IMR-90 (cell line): ENCODE results near the gene GSG1. TPM values are rescaled to one million over a fixed set of nuclear protein-coding genes. Genes with fewer than 3 reads are reported as not detected.

Experiments
- ATAC-seq: fragments of 200-7000 bp; cut with Tn5 transposase; 2 replicates; pipeline ENCODE4 v1.9.1; 2020; ENCODE audit warnings: low read depth, mild to moderate bottlenecking, moderate library complexity
- BruUV-seq: library from RNA; stranded (reverse); fragments of 400-500 nt; replicated peaks from 2 replicates; lab custom pipeline; 2021; lab: Mats Ljungman, UMichigan
- CTCF ChIA-PET: fragments of 300-600 bp; formaldehyde crosslinking; extraction: SDS; loops from one replicate; lab custom pipeline; 2021; ENCODE audit warnings: antibody characterized with exemption; lab: Yijun Ruan, JAX
- POLR2A ChIA-PET: fragments of 300-600 bp; sonication (Branson Sonifier 250); formaldehyde crosslinking; loops from one replicate; lab custom pipeline; 2022; ENCODE audit warnings: antibody characterized with exemption; ENCODE audit not compliant: unreplicated experiment; lab: Charles Lee
- DNase-seq: peaks from one replicate; pipeline ENCODE4 v3.0.0; 2013
- H2AFZ ChIP-seq: replicated peaks from 2 replicates; pipeline ENCODE3; 2013; ENCODE audit warnings: low read length, mild to moderate bottlenecking; ENCODE audit not compliant: poor library complexity
- H2AK5ac ChIP-seq: 2 replicates; pipeline ENCODE4 v1.6.1; 2013; ENCODE audit warnings: low read depth, low read length, inconsistent platforms
- H2AK9ac ChIP-seq: replicated peaks from 2 replicates; pipeline ENCODE3; 2013; ENCODE audit warnings: mild to moderate bottlenecking, low read depth, low read length, moderate library complexity; ENCODE audit not compliant: poor library complexity
- H2BK120ac ChIP-seq: 2 replicates; pipeline ENCODE4 v1.6.1; 2013; ENCODE audit warnings: low read depth, low read length, inconsistent platforms
- H2BK15ac ChIP-seq: 3 replicates; pipeline ENCODE4 v1.6.1; 2013; ENCODE audit warnings: low read depth, low read length, inconsistent platforms
- H2BK20ac ChIP-seq: 2 replicates; pipeline ENCODE4 v1.6.1; 2013; ENCODE audit warnings: low read depth, mild to moderate bottlenecking, inconsistent platforms, low read length, moderate library complexity
- H2BK5ac ChIP-seq: 2 replicates; pipeline ENCODE4 v1.6.1; 2013; ENCODE audit warnings: mild to moderate bottlenecking, low read depth, low read length, inconsistent platforms; ENCODE audit not compliant: poor library complexity, severe bottlenecking
- H3K14ac ChIP-seq: replicated peaks from 2 replicates; pipeline ENCODE4 v1.6.1; 2013; ENCODE audit warnings: low read depth, low read length, inconsistent platforms
- H3K18ac ChIP-seq: 2 replicates; pipeline ENCODE4 v1.6.1; 2013; ENCODE audit warnings: low read depth, low read length, control low read depth
- H3K23ac ChIP-seq: 2 replicates; pipeline ENCODE4 v1.6.1; 2013; ENCODE audit warnings: low read depth, low read length, inconsistent platforms
- H3K27ac ChIP-seq: 2 replicates; pipeline ENCODE4 v1.5.1; 2013; ENCODE audit warnings: mild to moderate bottlenecking, control low read depth, low read length; ENCODE audit not compliant: insufficient read depth
- H3K27me3 ChIP-seq: 2 replicates; pipeline ENCODE4 v1.6.1; 2013; ENCODE audit warnings: low read length; ENCODE audit not compliant: control insufficient read depth, insufficient read depth
- H3K36me3 ChIP-seq: 2 replicates; pipeline ENCODE4 v1.6.1; 2013; ENCODE audit warnings: low read length, mixed read lengths; ENCODE audit not compliant: control insufficient read depth, insufficient read depth
- H3K4ac ChIP-seq: 2 replicates; pipeline ENCODE4 v1.6.1; 2013; ENCODE audit warnings: low read depth, low read length, inconsistent platforms
- H3K4me1 ChIP-seq: 2 replicates; pipeline ENCODE4 v1.6.1; 2013; ENCODE audit warnings: low read length, mixed read lengths; ENCODE audit not compliant: control insufficient read depth, insufficient read depth
- H3K4me2 ChIP-seq: 2 replicates; pipeline ENCODE4 v1.6.1; 2013; ENCODE audit warnings: low read depth, mild to moderate bottlenecking, control low read depth, low read length, moderate library complexity
- H3K4me3 ChIP-seq: 2 replicates; pipeline ENCODE4 v1.5.1; 2013; ENCODE audit warnings: low read depth, mild to moderate bottlenecking, control low read depth, low read length, moderate library complexity; ENCODE audit not compliant: insufficient read depth
- H3K56ac ChIP-seq: 2 replicates; pipeline ENCODE4 v1.6.1; 2013; ENCODE audit warnings: low read length, inconsistent platforms; ENCODE audit not compliant: insufficient read depth; ENCODE audit errors: extremely low read depth
- H3K79me1 ChIP-seq, 2 experiments: 2 replicates each; pipeline ENCODE4 v1.6.1; 2013; ENCODE audit warnings: low read length in 2 of 2, inconsistent platforms in 1 of 2, low read depth in 1 of 2
- H3K9ac ChIP-seq: 2 replicates; pipeline ENCODE4 v1.6.1; 2013; ENCODE audit warnings: low read depth, low read length, control low read depth
- H3K9me1 ChIP-seq: 2 replicates; pipeline ENCODE4 v1.6.1; 2013; ENCODE audit warnings: low read length, inconsistent platforms; ENCODE audit not compliant: insufficient read depth
- H3K9me3 ChIP-seq: 2 replicates; pipeline ENCODE4 v1.6.1; 2013; ENCODE audit warnings: low read length; ENCODE audit not compliant: control insufficient read depth, insufficient read depth
- H4K20me1 ChIP-seq: 2 replicates; pipeline ENCODE4 v1.6.1; 2013; ENCODE audit warnings: low read length, inconsistent platforms; ENCODE audit not compliant: insufficient read depth
- H4K5ac ChIP-seq: 2 replicates; pipeline ENCODE4 v1.6.1; 2013; ENCODE audit warnings: mild to moderate bottlenecking, low read depth, low read length, control low read depth
- H4K8ac ChIP-seq, 2 experiments: 2 replicates each; pipeline ENCODE4 v1.6.1; 2013; ENCODE audit warnings: low read depth in 2 of 2, low read length in 2 of 2, control low read depth in 1 of 2, inconsistent platforms in 1 of 2
- H4K91ac ChIP-seq: 2 replicates; pipeline ENCODE4 v1.6.1; 2013; ENCODE audit warnings: low read depth, low read length, inconsistent platforms; ENCODE audit not compliant: insufficient read depth
- CEBPB ChIP-seq: IDR thresholded peaks from 2 replicates; pipeline ENCODE4 v1.6.1; 2012; ENCODE audit warnings: low read depth, low read length, improper control_type of control experiment
- MAFK ChIP-seq: IDR thresholded peaks from 2 replicates; pipeline ENCODE4 v1.6.1; 2012; ENCODE audit warnings: low read depth, low read length, improper control_type of control experiment
- WGBS, 2 experiments: methylation state at CpG; one replicate each; pipeline versions ENCODE4 v1.1.5 to v1.1.7; 2013; ENCODE audit warnings: missing lambda C conversion rate in 2 of 2; ENCODE audit not compliant: insufficient read length in 1 of 2; ENCODE audit errors: extremely low coverage in 2 of 2; 5-methylcytosine and 5-hydroxymethylcytosine counted together
- dilution Hi-C: fragments of 300-500 bp; cut with HindIII; formaldehyde crosslinking; loops from one replicate; pipeline ENCODE4 v1.14.3; 2018; ENCODE audit warnings: low sequenced_read_pairs; ENCODE audit not compliant: unreplicated experiment
- in situ Hi-C: fragments of 300-500 bp; cut with MboI; formaldehyde crosslinking; loops from 3 replicates; pipeline ENCODE4 v1.14.3; 2019; ENCODE audit warnings: low sequenced_read_pairs, inconsistent platforms, mixed read lengths
- intact Hi-C: fragments of 100-400 bp; cut with micrococcal nuclease; formaldehyde crosslinking; loops from 2 replicates; pipeline ENCODE4 v1.10.0; 2022
- polyA plus RNA-seq, 3 experiments: library from polyadenylated mRNA; depleted of rRNA; stranded (reverse); fragments of >200 nt; gene quantifications; 2 replicates each; pipeline ENCODE4 v1.2.3, GENCODE V29; 2012; ENCODE audit warnings: low replicate concordance in 1 of 3
- total RNA-seq: library from RNA; depleted of rRNA; stranded (reverse); fragments of >200 nt; gene quantifications from 2 replicates; pipeline ENCODE4 v1.2.3, GENCODE V29; 2012

GSG1 gene
- total and polyA plus RNA-seq, 2 of the 4 experiments (the other 2 are of a cell fraction): 1.8 to 2.9 TPM

- BruUV-seq: no TSS peak
- CTCF ChIA-PET: no interaction called here
- intact Hi-C loops: no loop called here
Measured at GRCh38 chr12:13062669-13063068, 40.8 kb downstream of the GSG1 start.

More at GRCh38 chr12:13062669-13063068, 40.8 kb downstream of the GSG1 start:
- Histone ChIP-seq H3K79me1 (no peaks in the 10 kb centered on the region), H3K27me3 (no peaks in the 10 kb centered on the region), H3K9me3 (no peaks in the 10 kb centered on the region), H3K4me3 (no peak overlapping the region), H3K4ac (no peak overlapping the region), H3K9me1 (peaks cover 9% of the 10 kb centered on the region; the same call in 1 of the 2 replicates), H3K18ac (no peak overlapping the region), H3K27ac (no peak overlapping the region), H3K36me3 (peaks cover 12% of the 10 kb centered on the region), H2BK120ac (no peak overlapping the region), H3K4me2 (no peak overlapping the region), H3K14ac (no peak overlapping the region), H2BK20ac (no peak overlapping the region), H2BK5ac (no peak overlapping the region), H4K91ac (no peak overlapping the region), H3K9ac (no peak overlapping the region), H2AK9ac (no peak overlapping the region), H2BK15ac (no peak overlapping the region), H4K20me1 (no peaks in the 10 kb centered on the region), H2AK5ac (no peak overlapping the region), H2AFZ (no peak overlapping the region), H3K4me1 (no peaks in the 10 kb centered on the region), H3K23ac (no peak overlapping the region), H4K5ac (no peak overlapping the region), H3K56ac (no peak overlapping the region), H4K8ac (no peak overlapping the region)
- WGBS, 2 experiments: no CpG with 5 or more reads among the region's 5 CpGs
- no peak for ATAC-seq
- POLR2A ChIA-PET: no interaction called here
- dilution Hi-C loops (no loop called here), in situ Hi-C loops (no loop called here)
- DNase-seq: no peak
- TF ChIP-seq CEBPB (no peak), MAFK (no peak)
